ACHN (cell line): ENCODE results near the gene TMED4.
"Not testable (repeated sequence)": the region's sequence is repeated elsewhere in the genome, so short reads cannot be mapped to it uniquely, and the experiment has no call there.

Source experiments
- DNase-seq: peaks from one replicate; pipeline ENCODE4 v3.0.0-alpha.2; 2015
- in situ Hi-C: cut with HindIII; loops from 2 replicates; pipeline ENCODE4 v1.10.0; 2017; ENCODE audit warnings: low sequenced_read_pairs, low pct_ligation_motif_present, low pct_unique_long_range_greater_than_20kb

The TMED4 gene

DNA sequence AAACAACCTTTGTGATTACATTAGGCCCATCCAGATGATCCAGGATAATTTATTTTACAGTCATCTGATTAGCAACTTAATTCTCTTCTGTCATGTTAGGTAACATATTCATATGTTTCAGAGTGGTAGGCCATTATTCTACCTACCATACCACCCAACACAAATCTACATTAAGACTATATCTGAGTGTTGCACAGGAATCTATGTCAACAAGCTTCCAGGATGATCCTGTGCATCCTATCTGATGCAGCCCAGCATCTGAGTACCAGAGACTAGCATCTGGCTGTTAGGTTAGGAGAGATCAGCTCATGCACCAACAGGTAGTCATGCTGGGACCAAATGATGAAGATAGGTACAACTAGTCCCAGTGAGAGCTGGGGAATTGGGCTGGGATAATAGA is 7.0 kb downstream of the TMED4 start:
- in situ Hi-C loops = loop anchor here (25.0 kb wide), 1 partner anchor 262 kb away; the partner anchor contains the start of gene H2AZ2

DNA sequence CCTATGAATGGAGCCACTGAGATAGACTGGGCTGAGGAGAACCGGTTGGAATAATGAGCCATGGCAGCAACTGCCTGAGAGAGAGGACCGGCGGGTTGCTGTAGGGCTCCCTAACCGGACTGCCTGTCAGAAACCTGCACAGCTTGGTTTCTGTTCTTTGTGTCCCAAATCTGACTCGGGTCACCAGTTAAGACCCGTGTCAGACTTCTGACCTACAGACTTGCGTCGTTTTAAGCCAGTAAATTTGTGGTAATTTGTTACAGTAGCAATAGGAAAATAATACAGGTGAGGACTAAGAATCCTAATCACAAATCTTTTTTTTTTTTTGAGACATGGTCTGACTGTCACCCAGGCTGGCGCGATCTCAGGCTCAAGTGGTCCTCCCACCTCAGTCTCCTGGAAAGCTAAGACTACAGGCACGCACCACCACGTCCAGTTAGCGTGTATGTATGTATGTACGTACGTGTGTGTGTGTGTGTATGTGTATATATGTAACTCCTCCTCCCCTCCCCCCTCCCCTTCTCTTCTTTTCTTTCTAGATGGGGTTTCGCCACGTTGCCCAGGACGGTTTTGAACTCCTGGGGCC is 7.7 kb downstream of the TMED4 start:
- no peak for DNase-seq

More for the DNA sequence above, 7.0 kb downstream of the TMED4 start:
- no peak for DNase-seq

GRCh38 chr7:44573464-44574286 is 8.4 kb downstream of the TMED4 start, which contains the start of gene DDX56:
DDX56 (minus strand) TSS chr7:44573908; CDS start chr7:44573895, 13 bp downstream.
- peak; percentile 99 for DNase-seq
- in situ Hi-C loops = no loop called here

More for the DNA sequence above, 7.7 kb downstream of the TMED4 start:
- in situ Hi-C loops = no loop called here

DNA sequence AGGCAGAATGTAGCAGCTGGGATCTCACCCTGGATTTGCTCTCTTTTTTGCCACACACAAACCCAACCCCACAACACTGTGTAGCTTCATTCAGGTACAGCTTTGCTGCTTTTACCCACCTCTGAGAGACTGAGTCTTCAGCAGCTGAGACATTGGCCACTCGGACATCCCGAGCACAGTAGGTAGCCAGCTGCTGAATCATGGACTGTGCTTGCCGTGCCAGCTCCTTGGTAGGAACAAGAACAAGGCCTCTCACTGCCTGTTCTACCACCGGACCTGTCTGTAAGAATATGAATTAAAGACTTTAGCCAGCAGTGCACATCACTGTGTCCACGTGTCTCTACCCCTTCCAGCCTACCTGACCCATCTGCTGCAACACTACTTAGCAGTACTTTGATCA is 9.3 kb downstream of the TMED4 start:
- in situ Hi-C loops = no loop called here

DNA sequence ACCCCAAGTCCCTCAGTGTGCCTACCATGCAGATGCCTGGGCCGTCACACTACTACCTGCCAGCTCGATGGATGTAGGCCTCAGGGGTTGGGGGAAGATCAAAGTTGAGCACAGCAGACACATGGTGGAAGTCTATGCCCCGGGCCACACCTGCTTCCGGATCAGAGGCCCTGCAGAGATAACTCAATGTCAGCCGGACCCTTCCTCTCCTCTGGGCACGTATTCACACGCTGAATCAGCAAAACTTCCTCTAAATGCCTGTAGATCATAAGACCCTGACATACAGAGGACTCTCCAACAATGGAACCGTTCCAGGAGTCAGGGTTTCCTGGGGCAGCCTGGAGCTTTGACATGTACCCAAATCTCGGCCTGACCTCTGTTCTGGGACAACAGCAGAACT is 12.1 kb downstream of the TMED4 start:
- in situ Hi-C loops = no loop called here
- no peak for DNase-seq

More for the DNA sequence above, 9.3 kb downstream of the TMED4 start:
- no peak for DNase-seq

GRCh38 chr7:44568771-44569560 is 13.1 kb downstream of the TMED4 start:
- in situ Hi-C loops = no loop called here
- DNase-seq = no peak

- in situ Hi-C loops = no loop called here
- no peak for DNase-seq
Measured at GRCh38 chr7:44567884-44568283, 14.1 kb downstream of the TMED4 start.

DNA sequence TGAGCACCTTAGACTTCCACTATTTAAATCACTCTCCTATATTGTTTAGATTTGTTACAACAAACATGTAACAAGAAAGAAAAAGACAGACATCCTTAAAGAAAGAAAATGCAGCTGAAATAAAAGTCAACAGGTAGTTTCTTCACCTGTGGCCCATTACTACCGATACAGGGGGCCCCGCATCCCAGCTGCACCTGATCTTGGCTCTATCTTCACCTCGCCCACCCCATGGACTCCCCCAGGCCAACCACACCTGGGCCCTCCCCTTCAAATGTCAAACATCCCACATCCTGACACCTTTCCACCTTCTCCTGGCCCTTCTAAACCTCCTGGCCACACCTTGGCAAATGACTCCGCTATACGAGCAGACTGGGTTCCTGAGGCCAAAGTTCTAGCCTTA is 15.4 kb downstream of the TMED4 start:
- DNase-seq = no peak
- in situ Hi-C loops = no loop called here

DNA sequence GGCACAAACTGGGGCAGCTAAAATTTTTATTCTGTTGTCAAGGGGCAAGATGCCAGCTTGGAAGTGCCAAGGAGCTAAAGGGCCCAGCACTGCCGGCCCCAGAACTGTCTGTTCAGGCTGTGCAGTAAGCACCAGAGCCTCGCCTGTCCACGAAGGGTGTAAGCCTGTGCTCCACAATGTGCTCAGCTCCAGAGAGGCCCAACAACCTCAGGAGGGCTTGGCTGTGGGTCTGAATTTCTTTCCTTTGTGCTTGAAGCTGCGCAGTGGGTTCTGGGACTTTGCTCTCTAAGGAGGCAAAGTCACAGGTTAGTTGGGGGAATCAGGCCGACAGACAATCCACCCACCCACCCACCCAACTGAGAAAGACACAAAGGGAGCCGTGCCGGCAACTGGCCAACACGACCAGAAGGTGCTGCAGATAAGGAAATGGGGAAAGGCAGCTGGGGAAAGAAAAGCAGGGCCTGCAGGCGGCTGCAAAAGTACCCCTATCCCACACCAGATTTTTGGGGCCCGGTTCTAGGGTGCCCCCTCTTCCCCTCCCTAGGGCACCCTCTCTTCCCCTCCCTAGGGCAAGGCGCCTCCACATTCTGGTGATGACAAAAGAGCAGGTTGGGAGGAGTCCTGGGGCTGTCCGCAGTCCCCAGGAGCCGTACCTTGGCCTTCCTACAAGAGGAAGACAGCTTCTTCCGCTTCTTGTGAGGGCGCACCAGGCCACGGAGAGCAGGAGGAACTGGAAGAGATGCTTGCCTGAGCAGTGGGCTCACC is 16.1 kb downstream of the TMED4 start:
- no peak for DNase-seq
- in situ Hi-C loops = no loop called here

DNA sequence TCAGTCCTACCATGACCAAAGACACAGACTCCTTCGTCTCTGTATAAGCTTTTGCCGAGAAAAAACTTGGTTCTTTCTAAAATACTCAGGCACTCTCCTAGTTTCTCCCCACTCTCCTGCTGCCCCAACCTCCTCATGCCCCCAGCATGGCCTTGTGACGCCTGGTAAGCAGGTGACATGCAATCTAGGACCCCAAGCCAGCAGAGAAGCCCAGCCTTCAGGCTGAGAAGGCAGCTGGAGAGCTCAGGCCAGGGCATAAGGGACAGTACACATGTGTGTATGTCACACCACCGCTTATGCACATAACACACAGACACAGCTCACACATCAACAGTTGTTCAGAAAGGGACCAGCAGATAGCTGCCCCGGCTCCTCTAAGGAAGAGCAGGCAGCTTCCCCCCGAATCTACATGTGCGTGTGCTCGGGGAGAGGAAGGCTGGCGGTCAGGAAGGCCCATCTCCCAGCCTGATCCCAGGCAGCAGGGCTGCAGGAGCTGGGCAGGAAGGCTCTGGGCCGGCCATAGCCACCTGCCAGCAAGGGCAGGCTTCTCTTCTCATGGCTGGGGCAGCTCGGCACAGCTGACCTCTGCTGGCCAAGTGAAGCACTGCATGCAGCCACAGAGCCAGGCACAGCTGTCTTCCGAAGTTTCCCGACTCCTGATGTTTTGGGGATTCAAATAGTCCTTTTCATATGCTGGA is 16.8 kb downstream of the TMED4 start:
- peak; percentile 72 for DNase-seq
- in situ Hi-C loops = no loop called here

DNA sequence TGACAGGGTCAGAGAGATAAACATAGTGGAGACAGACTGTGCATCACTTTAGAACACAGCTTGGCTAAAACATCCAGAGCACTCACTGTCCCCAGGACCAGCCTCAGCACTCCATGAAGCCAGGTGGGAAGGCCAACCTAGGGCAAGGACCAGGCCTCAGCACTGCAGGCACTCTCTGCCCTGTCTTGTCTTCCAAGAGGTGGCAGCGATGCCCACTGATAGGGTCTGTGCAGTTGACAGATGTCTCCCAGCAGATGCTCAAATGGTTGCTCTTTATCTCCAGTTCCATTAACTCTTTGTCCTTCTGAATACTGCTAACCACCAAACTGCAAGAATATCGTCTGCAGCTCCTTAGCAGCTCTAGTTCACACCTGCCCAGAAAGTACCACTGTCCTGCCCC is 17.4 kb downstream of the TMED4 start:
- no peak for DNase-seq
- in situ Hi-C loops = no loop called here

DNA sequence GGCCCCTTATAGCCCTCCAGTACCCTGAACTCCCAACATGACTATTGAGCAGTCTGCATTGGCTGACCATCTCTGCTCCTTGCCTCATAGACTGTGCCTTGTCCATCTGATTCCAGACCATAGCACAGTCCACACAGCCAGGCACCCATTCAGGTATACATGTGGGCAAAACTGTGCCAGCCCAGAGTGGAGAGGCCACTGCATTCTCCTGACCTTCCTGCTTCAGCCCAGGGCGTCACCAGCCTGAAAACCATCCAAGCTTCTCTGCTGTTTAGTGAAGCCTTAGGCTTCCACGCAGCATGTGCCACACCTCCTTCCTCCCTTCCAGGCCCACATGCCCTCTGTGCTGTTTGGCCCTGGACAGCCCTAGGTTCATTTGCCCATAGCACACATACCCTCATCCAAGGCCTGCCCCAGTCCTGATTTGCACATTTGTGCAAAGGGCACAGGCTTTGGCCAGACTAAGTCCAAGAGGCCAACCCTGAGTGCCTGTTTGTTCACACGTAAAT is 18.8 kb downstream of the TMED4 start:
- in situ Hi-C loops = no loop called here

GRCh38 chr7:44562622-44562962 is 19.4 kb downstream of the TMED4 start:
- in situ Hi-C loops, DNase-seq: not testable (repeated sequence)

More for the DNA sequence above, 18.8 kb downstream of the TMED4 start:
- no peak for DNase-seq

GRCh38 chr7:44561962-44562621 is 19.9 kb downstream of the TMED4 start:
- in situ Hi-C loops = no loop called here
- DNase-seq = peak; percentile 78

- in situ Hi-C loops = no loop called here
- no peak for DNase-seq
Measured at GRCh38 chr7:44561481-44561880, 20.6 kb downstream of the TMED4 start.

DNA sequence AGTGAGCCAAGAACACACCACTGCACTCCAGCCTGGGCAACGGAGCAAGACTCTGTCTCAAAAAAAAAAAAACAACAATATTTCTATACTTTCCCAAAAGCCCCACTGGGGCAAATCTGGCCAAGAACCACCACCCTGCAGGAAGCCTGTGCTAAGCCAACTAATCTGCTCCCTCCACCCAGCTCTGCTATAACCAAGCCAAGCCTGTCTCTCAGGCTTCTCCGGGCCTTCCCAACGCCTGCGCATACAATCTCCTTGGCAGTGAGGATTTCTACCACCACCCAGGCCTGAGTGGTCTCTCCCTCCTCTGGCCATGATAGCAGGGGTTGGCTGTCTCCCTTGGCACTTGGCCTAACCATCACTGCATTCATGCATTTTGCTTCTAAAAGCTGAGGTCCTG is 22.5 kb downstream of the TMED4 start:
- no peak for DNase-seq
- in situ Hi-C loops = no loop called here

DNA sequence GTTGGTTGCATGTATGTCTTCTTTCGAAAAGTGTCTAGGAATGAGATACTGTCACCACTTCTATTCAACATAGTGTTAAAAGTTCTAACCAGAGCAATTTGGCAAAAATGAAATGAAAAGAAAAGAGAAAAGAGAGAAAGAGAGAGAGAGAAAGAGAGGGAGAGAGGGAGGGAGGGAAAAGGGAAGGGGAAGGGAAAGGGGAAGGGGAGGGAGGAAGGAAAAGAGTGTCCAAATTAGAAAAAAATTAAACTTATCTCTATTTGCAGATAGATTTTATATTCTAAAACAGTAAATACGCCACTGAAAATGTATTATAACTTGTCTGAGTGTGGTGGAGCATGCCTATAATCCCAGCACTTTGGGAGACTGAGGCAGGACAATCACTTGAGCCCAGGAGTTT is 24.5 kb downstream of the TMED4 start:
- DNase-seq = no peak
- in situ Hi-C loops = no loop called here
